SU-DHL-6 (cell line): ENCODE measurements around the gene FKBP5.

Experiments used
- CTCF ChIP-seq: fragments of 200-600 bp; sonication (generic); IDR thresholded peaks from one replicate; pipeline ENCODE4 v1.5.1; 2017; ENCODE audit warnings: antibody characterized with exemption, mild to moderate bottlenecking, low read length, moderate library complexity; ENCODE audit not compliant: insufficient read depth, poor library complexity, severe bottlenecking
- EZH2phosphoT487 ChIP-seq: fragments of 200-600 bp; sonication (generic), shearing (Covaris generic); conservative IDR thresholded peaks from 2 replicates; pipeline ENCODE4 v1.6.1; 2018; ENCODE audit warnings: mild to moderate bottlenecking, antibody characterized with exemption, low read length, moderate library complexity, mixed read lengths

- TF ChIP-seq CTCF (no peak), EZH2phosphoT487 (no peak)
These were observed 94.1 kb downstream of the FKBP5 start for GRCh38 chr6:35594503-35595186.
